Raji (cell line): ENCODE results near the gene SRPK2.

Experiments
- POLR2A ChIP-seq: IDR thresholded peaks from 2 replicates; pipeline ENCODE4 v1.6.1; 2011; ENCODE audit warnings: low read depth, low read length, control low read depth; ENCODE audit not compliant: insufficient read depth

SRPK2 gene

GRCh38 chr7:105127179-105127578, 261.5 kb downstream of the SRPK2 start:
- no peak for TF ChIP-seq POLR2A

- TF ChIP-seq POLR2A: no peak
Measured at GRCh38 chr7:105126436-105126975, 262.2 kb downstream of the SRPK2 start.

- no peak for TF ChIP-seq POLR2A
Measured at GRCh38 chr7:105125745-105126144, 263.0 kb downstream of the SRPK2 start.

GRCh38 chr7:105122619-105123018, 266.1 kb downstream of the SRPK2 start:
- TF ChIP-seq POLR2A: no peak

- TF ChIP-seq POLR2A: no peak
Measured at GRCh38 chr7:105118612-105119600, 269.8 kb downstream of the SRPK2 start.

GRCh38 chr7:105112440-105113418, 276.0 kb downstream of the SRPK2 start:
- no peak for TF ChIP-seq POLR2A

GRCh38 chr7:105107458-105107857, 281.3 kb downstream of the SRPK2 start:
- TF ChIP-seq POLR2A: no peak

GRCh38 chr7:105106473-105106872, 282.2 kb downstream of the SRPK2 start:
- TF ChIP-seq POLR2A: no peak

GRCh38 chr7:105105579-105105978, 283.1 kb downstream of the SRPK2 start:
- no peak for TF ChIP-seq POLR2A

- no peak for TF ChIP-seq POLR2A
Measured at GRCh38 chr7:105102557-105103352, 286.0 kb downstream of the SRPK2 start.

GRCh38 chr7:105101864-105102263, 286.9 kb downstream of the SRPK2 start:
- no peak for TF ChIP-seq POLR2A

GRCh38 chr7:105098863-105099515, 289.7 kb downstream of the SRPK2 start:
- no peak for TF ChIP-seq POLR2A

- no peak for TF ChIP-seq POLR2A
Measured at GRCh38 chr7:105097619-105098018, 291.1 kb downstream of the SRPK2 start.

- no peak for TF ChIP-seq POLR2A
Measured at GRCh38 chr7:105096306-105096705, 292.4 kb downstream of the SRPK2 start.
